ENCODE measurements around the gene L3MBTL4.

L3MBTL4 gene

GRCh38 chr18:5958822-5959221, 455.9 kb downstream of the L3MBTL4 start:
- POLR2A ChIA-PET, result no interaction called here
- no peak for DNase-seq (ENCODE audit: low read depth, low spot score)
- TF ChIP-seq CTCF (IDR thresholded peaks at IDR 0.05; ENCODE audit: insufficient read depth, low read length, missing control alignments), result no peak
- CTCF ChIA-PET, result no interaction called here
- no peak overlapping the region for H3K4me3 ChIP-seq (ENCODE audit: low read depth, low read length)

GRCh38 chr18:5955861-5956260, 458.9 kb downstream of the L3MBTL4 start:
- ChIA-PET POLR2A (no interaction called here), CTCF (no interaction called here)
- TF ChIP-seq CTCF (IDR thresholded peaks at IDR 0.05; ENCODE audit: insufficient read depth, low read length, missing control alignments), result no peak
- no peak for DNase-seq (ENCODE audit: low read depth, low spot score)
- no peak overlapping the region for H3K4me3 ChIP-seq (ENCODE audit: low read depth, low read length)

- no peak overlapping the region for H3K4me3 ChIP-seq (ENCODE audit: low read depth, low read length)
- no peak for DNase-seq (ENCODE audit: low read depth, low spot score)
- TF ChIP-seq CTCF (IDR thresholded peaks at IDR 0.05; ENCODE audit: insufficient read depth, low read length, missing control alignments), result no peak
- CTCF ChIA-PET, result no interaction called here
- POLR2A ChIA-PET, result no interaction called here
These were observed 463.1 kb downstream of the L3MBTL4 start for GRCh38 chr18:5951515-5952091.

- no peak for DNase-seq (ENCODE audit: low read depth, low spot score)
- H3K4me3 ChIP-seq (ENCODE audit: low read depth, low read length), result no peak overlapping the region
- POLR2A ChIA-PET, result no interaction called here
- CTCF ChIA-PET, result no interaction called here
- TF ChIP-seq CTCF (IDR thresholded peaks at IDR 0.05; ENCODE audit: insufficient read depth, low read length, missing control alignments), result no peak
These were observed 465.9 kb downstream of the L3MBTL4 start for GRCh38 chr18:5948781-5949180.

- no peak for TF ChIP-seq CTCF (IDR thresholded peaks at IDR 0.05; ENCODE audit: insufficient read depth, low read length, missing control alignments)
- CTCF ChIA-PET, result no interaction called here
- H3K4me3 ChIP-seq (ENCODE audit: low read depth, low read length), result no peak overlapping the region
- no peak for DNase-seq (ENCODE audit: low read depth, low spot score)
- POLR2A ChIA-PET, result no interaction called here
These were observed 466.5 kb downstream of the L3MBTL4 start for GRCh38 chr18:5948237-5948636.

- DNase-seq (ENCODE audit: low read depth, low spot score), result no peak
- no peak overlapping the region for H3K4me3 ChIP-seq (ENCODE audit: low read depth, low read length)
- no peak for TF ChIP-seq CTCF (IDR thresholded peaks at IDR 0.05; ENCODE audit: insufficient read depth, low read length, missing control alignments)
- CTCF ChIA-PET, result no interaction called here
- POLR2A ChIA-PET, result no interaction called here
These were observed 470.3 kb downstream of the L3MBTL4 start for GRCh38 chr18:5944448-5944847.
